Endothelial cell of umbilical vein (primary cell): ENCODE measurements around the gene KDM4B.

Experiments
- JUN ChIP-seq: IDR thresholded peaks from 2 replicates; pipeline ENCODE4 v1.6.1; 2011; ENCODE audit warnings: borderline replicate concordance, low read depth; ENCODE audit not compliant: insufficient read length, insufficient read depth
- POLR2A ChIP-seq: IDR thresholded peaks from 2 replicates; pipeline ENCODE4 v1.6.1; 2012; ENCODE audit warnings: low read depth, mild to moderate bottlenecking, control low read depth, low read length
- TF ChIP-seq, protein P1 (sequence below), 2 donors: IDR thresholded peaks; 1 replicate in 1 of 2; 2 replicates in 1 of 2; pipeline ENCODE4 v1.5.1; 2011; ENCODE audit warnings: low read length in 2 of 2, mild to moderate bottlenecking in 2 of 2, moderate library complexity in 2 of 2, control low read depth in 1 of 2, inconsistent platforms in 1 of 2, low read depth in 1 of 2; ENCODE audit not compliant: insufficient read depth in 1 of 2; ENCODE audit errors: extremely low read depth in 1 of 2
- TF ChIP-seq, protein P2 (sequence below): IDR thresholded peaks from 2 replicates; pipeline ENCODE4 v1.6.1; 2011; ENCODE audit not compliant: insufficient read depth, insufficient read length

- TF ChIP-seq, protein P1, sequence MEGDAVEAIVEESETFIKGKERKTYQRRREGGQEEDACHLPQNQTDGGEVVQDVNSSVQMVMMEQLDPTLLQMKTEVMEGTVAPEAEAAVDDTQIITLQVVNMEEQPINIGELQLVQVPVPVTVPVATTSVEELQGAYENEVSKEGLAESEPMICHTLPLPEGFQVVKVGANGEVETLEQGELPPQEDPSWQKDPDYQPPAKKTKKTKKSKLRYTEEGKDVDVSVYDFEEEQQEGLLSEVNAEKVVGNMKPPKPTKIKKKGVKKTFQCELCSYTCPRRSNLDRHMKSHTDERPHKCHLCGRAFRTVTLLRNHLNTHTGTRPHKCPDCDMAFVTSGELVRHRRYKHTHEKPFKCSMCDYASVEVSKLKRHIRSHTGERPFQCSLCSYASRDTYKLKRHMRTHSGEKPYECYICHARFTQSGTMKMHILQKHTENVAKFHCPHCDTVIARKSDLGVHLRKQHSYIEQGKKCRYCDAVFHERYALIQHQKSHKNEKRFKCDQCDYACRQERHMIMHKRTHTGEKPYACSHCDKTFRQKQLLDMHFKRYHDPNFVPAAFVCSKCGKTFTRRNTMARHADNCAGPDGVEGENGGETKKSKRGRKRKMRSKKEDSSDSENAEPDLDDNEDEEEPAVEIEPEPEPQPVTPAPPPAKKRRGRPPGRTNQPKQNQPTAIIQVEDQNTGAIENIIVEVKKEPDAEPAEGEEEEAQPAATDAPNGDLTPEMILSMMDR (IDR thresholded peaks at IDR 0.05; ENCODE audit: extremely low read depth in 1 of 2, insufficient read depth in 1 of 2, low read depth in 1 of 2, low read length in 2 of 2): no peak
- TF ChIP-seq JUN: no peak
- TF ChIP-seq, protein P2, sequence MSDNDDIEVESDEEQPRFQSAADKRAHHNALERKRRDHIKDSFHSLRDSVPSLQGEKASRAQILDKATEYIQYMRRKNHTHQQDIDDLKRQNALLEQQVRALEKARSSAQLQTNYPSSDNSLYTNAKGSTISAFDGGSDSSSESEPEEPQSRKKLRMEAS: no peak
- no peak for TF ChIP-seq POLR2A
Observed at GRCh38 chr19:5107432-5108122, 138.7 kb downstream of the KDM4B start.
